BE2C (cell line): ENCODE measurements around the gene SH3RF1.

ENCODE experiments used
- DNase-seq: peaks from one replicate; pipeline ENCODE4 v3.0.0-alpha.2; 2020
- H3K27me3 ChIP-seq: fragments of 250-450 bp; sonication (Bioruptor Pico); 2 replicates; pipeline ENCODE4 v1.5.1; 2020; ENCODE audit warnings: mild to moderate bottlenecking
- H3K36me3 ChIP-seq: fragments of 250-450 bp; sonication (Bioruptor Pico); 2 replicates; pipeline ENCODE4 v1.5.1; 2020; ENCODE audit warnings: mild to moderate bottlenecking
- H3K4me1 ChIP-seq: fragments of 250-450 bp; sonication (Bioruptor Pico); 2 replicates; pipeline ENCODE4 v1.5.1; 2020
- H3K4me3 ChIP-seq: 2 replicates; pipeline ENCODE4 v1.5.1; 2011; ENCODE audit warnings: low read depth, low read length
- H3K9me3 ChIP-seq: fragments of 250-450 bp; sonication (Bioruptor Pico); 2 replicates; pipeline ENCODE4 v1.5.1; 2020
- CTCF ChIP-seq: IDR thresholded peaks from 2 replicates; pipeline ENCODE4 v1.5.1; 2012; ENCODE audit warnings: mild to moderate bottlenecking, low read depth, low read length

SH3RF1 gene

GRCh38 chr4:169212981-169213380, 57.8 kb downstream of the SH3RF1 start:
- TF ChIP-seq CTCF: no peak
- peaks cover 4% of the 10 kb centered on the region; the same call in 1 of the 2 replicates for H3K9me3 ChIP-seq
- no peak for DNase-seq

GRCh38 chr4:169210504-169211118, 60.1 kb downstream of the SH3RF1 start:
- H3K36me3 ChIP-seq: no peaks in the 10 kb centered on the region
- H3K9me3 ChIP-seq: peaks cover 4% of the 10 kb centered on the region; the same call in 1 of the 2 replicates
- TF ChIP-seq CTCF: no peak
- H3K27me3 ChIP-seq: no peaks in the 10 kb centered on the region
- H3K4me3 ChIP-seq: no peak overlapping the region
- DNase-seq: no peak
- peaks cover 2% of the 10 kb centered on the region for H3K4me1 ChIP-seq

More at GRCh38 chr4:169212981-169213380, 57.8 kb downstream of the SH3RF1 start:
- Histone ChIP-seq H3K36me3 (no peaks in the 10 kb centered on the region; the same call in 1 of the 2 replicates), H3K27me3 (no peaks in the 10 kb centered on the region), H3K4me1 (no peaks in the 10 kb centered on the region), H3K4me3 (no peak overlapping the region)

GRCh38 chr4:169209388-169209883, 61.3 kb downstream of the SH3RF1 start:
- Histone ChIP-seq H3K27me3 (no peaks in the 10 kb centered on the region), H3K4me3 (no peak overlapping the region), H3K36me3 (no peaks in the 10 kb centered on the region), H3K9me3 (peaks cover 4% of the 10 kb centered on the region; the same call in 1 of the 2 replicates), H3K4me1 (peaks cover 10% of the 10 kb centered on the region)
- no peak for DNase-seq
- TF ChIP-seq CTCF: no peak

- no peaks in the 10 kb centered on the region for H3K9me3 ChIP-seq
- peaks cover 12% of the 10 kb centered on the region for H3K4me1 ChIP-seq
- DNase-seq: no peak
- no peaks in the 10 kb centered on the region for H3K36me3 ChIP-seq
- no peaks in the 10 kb centered on the region for H3K27me3 ChIP-seq
- no peak overlapping the region for H3K4me3 ChIP-seq
- TF ChIP-seq CTCF: no peak
Observed at GRCh38 chr4:169208516-169208915, 62.2 kb downstream of the SH3RF1 start.

GRCh38 chr4:169208090-169208455, 62.7 kb downstream of the SH3RF1 start:
- no peaks in the 10 kb centered on the region for H3K9me3 ChIP-seq
- TF ChIP-seq CTCF: no peak

GRCh38 chr4:169207436-169208089, 63.2 kb downstream of the SH3RF1 start:
- TF ChIP-seq CTCF: no peak
- Histone ChIP-seq H3K9me3 (no peaks in the 10 kb centered on the region), H3K4me1 (peaks cover 12% of the 10 kb centered on the region), H3K36me3 (no peaks in the 10 kb centered on the region), H3K27me3 (no peaks in the 10 kb centered on the region), H3K4me3 (no peak overlapping the region)
- DNase-seq: no peak

More at GRCh38 chr4:169208090-169208455, 62.7 kb downstream of the SH3RF1 start:
- H3K4me3 ChIP-seq: no peak overlapping the region
- no peaks in the 10 kb centered on the region for H3K27me3 ChIP-seq
- DNase-seq: no peak
- H3K4me1 ChIP-seq: peaks cover 12% of the 10 kb centered on the region
- H3K36me3 ChIP-seq: no peaks in the 10 kb centered on the region
